ENCODE measurements around the gene RYR1.

RYR1 gene

GRCh38 chr19:38433268-38433733 is at the start of gene RYR1:
Gene RYR1 (plus strand): TSS chr19:38433691. CDS start chr19:38433830, 139 bp downstream.
- FAIRE-seq, result no peak

- FAIRE-seq, result no peak
These were observed 49.7 kb upstream of the RYR1 start for GRCh38 chr19:38383743-38384142.

DNA sequence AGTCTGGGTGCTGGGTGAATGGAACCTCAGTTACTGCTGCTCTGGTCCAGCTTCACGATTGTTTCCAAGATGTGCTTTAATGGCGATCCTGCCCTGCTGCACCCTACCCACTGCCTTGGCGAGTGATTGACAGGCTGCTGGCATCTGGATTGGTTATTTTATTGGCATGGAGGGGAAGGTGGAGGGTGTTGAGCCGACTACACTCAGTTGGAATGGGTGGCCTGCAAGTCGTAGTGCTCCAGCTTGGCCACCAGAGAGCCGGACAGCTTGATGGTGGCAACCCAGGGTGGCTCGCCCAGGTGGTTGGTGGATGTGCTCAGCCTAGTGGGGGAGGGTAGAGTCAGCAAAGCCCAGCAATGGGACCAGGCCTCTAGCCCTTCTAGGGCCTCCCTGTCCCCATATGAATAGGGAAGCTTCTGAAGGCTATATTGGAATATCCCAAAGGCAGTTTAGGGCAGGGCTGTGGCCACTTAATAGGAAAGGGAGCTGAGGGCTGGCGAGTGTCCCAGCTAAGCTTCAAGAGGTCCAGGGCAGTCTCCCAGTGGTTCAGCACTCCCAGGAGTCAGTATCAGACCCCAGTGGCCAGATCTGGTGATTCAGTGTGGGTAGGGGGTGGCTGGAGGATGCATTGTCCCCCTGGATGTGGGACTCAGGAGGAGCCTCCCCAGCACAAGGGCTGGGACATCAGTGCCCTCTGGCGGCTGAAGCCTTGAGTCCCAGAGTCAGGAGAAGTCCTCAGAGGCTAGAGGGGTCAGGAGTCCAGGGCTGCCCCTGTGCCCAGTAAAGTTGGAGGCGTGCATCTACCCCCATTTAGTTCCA is 49.1 kb upstream of the RYR1 start:
- FAIRE-seq, result no peak

DNA sequence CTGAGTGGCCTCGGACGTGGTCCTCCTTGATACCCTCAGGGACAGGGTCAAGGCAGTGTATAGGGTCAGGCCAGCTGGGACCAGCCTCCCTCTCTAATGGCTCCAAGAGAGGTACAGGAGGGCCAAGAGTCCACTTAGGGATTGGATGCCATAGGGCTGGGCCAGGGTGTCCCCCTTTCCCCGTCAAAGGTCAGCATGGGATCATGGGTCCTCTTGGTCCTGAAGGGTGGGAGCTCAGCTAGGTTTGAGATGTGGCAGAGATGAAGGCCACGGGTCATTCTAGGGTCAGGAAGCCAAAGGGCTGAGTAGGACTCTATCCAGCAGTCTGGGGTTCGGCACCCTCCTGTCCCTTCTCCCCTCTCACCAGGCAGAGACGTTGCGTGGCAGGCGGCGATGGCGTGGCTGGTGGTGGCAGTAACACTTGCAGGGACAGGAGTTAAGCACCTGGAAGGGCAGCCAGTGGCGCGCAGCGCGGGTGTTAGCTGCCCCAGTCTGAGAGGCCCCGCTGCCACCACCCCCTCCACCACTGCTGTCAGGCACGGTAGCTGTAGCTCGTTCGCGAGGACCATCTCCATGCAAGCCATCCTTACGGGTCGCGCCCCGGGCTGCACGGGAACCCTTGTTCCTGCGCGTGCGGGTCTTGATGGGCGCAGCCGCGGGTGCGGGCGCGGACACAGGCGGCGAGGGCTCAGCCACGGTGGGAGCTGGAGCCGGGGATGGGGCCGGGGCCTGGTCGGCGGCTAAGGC is 48.3 kb upstream of the RYR1 start:
- FAIRE-seq, result no peak

DNA sequence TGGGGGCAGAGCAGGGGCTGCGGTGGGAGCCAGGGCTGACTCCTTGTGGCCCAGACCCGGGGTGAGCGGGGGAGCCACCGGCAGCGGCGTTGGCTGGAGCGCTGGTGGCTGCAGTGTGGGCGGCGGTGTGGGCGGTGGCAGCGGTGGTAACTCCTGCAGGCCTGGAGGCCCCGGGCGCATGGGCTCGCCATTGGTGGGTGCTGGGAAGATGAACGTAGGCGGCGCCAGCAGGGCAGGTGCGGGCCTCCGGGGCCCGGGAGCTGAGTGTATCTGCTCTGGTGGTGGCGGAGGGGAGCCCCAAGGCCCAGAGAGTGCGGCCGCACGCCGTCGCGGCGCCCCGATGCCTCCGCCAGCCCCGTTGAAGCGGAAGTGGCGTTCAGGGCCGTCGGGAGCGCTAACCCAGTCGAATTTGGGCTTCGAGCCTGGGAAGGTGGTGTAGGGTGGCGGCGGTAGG is 47.7 kb upstream of the RYR1 start:
- no peak for FAIRE-seq

GRCh38 chr19:38386300-38386970 is 47.1 kb upstream of the RYR1 start:
- FAIRE-seq, result no peak

- FAIRE-seq, result no peak
These were observed 46.4 kb upstream of the RYR1 start for GRCh38 chr19:38386971-38387549.

DNA sequence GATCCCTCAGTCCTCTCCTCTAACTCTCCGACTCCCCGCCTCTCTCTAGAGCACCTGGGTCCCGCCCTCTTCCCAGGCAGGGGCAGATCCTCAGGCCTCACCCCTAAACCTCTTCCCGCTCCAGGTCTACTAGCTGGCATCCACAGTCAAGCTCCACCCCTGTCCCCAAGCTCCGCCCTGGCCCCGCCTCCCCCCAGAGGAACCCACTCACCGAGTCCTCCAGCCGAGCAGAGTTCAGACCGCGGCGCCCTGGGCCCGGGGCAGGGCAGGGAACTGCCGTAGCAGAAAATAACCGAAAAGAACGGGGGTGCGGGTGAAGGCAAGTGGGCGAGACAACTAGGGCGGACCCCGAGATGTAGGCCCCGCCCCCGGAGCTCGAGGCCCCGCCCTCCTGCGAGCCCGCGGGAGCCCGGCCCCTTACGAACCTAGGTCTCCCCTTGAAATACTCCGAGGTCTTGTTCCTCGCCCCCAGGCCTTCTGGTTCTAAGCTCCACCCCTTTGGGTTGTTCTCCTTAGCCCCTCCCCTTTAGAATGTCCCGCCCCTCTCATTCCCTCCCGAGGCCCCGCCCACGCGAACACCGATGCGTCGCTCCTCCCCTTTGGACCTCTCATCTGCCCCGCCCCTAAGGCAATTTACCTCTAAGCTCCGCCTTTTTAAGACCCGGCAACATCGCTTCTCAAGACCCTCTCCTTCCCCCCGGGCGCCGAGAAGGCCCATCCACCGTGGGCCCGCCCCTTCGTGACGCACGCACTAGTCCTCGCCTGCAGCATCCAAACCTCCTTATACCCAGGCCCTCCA is 45.7 kb upstream of the RYR1 start, which contains the start of gene GGN:
GGN (minus strand) TSS at position 485 of the 799 bp plus-strand sequence. CDS start 773 bp downstream, outside the sequence.
- FAIRE-seq, result no peak

- FAIRE-seq, result no peak
These were observed 45.0 kb upstream of the RYR1 start, which contains the start of gene SPRED3 for GRCh38 chr19:38388349-38389100. Gene SPRED3 (plus strand): TSS chr19:38388697. CDS start chr19:38390303, 1,606 bp downstream.

DNA sequence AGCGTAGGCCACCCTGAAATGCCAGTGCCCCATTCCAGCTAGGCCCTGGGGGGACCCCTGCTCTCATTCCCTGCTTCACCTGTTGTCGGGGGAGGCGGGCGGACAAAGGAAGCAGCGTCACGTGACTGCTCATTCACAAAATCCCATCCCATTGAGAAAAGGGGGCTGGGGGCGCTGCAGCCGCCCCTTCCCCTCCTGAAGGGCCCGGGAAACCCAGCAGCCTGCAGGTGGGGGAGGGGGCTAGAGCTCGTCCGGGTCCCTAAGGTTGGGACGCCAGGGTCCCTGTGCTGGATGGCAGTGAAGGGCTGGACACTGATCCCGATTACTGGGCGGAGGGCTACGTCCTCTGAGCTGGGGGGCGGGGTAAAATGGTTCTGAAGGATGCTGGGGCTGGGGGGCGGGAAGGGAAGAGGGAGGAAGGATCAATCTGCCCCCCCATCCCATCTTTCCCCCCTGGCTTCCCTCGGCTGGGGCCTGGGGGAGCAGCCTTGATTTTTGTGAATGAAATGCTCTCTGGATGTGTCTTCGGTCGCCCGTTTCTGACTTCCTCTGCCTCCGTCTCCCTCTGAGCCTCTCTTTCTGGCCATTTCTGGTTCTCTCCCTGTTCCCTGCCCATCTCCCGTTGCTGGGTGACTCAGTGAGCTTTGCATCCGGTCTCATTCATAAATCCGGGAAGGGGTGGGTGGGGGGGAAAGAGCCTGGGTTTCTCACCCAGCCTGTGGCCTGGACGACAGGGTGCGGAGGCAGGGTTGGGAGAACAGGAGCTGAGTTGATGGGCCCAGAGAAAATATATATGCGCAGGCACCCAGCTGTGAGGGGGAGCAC is 44.2 kb upstream of the RYR1 start:
- FAIRE-seq, result no peak

DNA sequence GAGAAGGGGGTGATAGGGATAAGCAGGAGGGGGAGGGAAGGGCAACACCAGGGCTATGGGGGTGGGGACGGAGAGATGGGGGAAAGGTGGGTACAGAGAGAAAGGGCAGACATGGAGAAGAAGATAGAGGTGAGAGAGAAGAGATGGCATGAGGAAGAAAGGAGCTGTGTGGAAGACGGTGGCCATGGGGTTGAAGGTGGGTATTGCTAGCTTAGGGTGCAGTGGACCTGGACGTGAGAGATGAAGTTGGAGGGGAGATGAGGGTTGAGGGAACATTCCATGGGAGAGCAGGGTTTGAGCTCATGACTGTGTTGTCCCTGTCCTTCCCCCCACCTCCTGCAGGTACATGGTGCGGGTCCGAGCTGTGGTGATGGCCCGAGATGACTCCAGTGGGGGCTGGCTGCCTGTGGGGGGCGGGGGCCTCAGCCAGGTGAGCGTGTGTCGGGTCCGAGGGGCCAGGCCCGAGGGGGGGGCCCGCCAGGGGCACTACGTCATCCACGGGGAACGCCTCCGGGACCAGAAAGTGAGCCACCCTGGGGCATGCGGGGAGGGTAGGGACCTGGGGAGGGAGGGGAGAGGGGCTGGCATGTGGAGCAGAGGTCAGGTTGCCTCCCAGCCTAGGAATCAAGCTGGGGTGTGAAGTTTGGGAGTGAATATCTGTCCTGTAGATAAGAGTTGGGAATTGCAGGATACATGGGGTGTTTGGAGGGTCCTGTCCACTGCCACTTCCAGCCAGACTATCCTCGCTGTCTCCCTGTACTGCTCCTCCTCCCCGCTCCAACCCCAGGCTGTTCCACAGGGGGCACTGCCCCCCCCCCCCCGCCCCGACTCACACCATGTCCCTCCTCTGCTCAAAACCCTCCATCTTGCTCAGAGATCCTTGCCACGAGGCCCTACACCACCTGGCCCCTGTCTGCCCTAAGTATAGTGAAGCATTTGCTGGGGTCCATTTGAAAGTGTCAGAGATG is 43.2 kb upstream of the RYR1 start:
- FAIRE-seq, result no peak

DNA sequence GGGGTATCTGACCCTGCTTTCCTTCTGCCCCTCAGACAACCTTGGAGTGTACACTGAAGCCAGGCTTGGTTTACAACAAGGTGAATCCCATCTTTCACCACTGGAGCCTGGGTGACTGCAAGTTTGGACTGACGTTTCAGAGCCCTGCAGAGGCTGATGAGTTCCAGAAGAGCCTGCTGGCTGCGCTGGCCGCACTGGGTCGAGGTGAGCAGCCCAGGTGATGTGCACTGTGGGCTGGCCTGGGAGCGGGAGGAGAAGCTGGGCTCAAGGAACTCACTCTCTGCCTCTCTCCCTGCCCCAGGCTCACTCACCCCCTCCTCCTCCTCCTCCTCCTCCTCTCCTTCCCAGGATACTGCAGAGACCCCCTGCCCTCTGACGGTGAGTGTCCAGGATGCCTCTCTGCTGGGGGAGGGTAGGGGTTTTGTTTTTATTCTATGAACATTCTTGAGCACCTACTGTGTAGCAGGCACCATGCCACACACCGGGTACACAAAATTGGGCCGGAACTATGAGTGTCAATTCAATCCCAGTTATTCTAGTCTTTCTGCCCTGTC is 41.5 kb upstream of the RYR1 start:
- FAIRE-seq, result no peak

GRCh38 chr19:38392707-38393308 is 40.7 kb upstream of the RYR1 start:
- no peak for FAIRE-seq

DNA sequence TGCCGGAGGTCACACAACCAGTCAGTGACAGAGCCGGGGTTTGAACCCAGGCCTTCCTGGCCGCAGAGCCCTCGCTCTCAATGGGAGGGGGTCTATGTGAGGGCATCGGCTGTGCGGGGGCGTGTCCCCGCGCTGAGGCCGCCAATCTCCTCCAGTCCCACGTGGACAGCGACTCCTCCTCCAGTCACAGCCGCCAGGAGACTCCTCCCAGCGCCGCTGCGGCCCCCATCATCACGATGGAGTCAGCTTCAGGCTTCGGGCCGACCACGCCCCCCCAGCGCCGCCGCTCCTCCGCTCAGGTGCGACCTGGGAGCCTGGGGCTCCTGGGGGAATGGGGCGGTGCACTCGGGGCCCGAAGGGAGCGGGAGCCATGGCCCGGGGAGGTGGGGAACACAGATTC is 39.0 kb upstream of the RYR1 start:
- FAIRE-seq, result no peak

DNA sequence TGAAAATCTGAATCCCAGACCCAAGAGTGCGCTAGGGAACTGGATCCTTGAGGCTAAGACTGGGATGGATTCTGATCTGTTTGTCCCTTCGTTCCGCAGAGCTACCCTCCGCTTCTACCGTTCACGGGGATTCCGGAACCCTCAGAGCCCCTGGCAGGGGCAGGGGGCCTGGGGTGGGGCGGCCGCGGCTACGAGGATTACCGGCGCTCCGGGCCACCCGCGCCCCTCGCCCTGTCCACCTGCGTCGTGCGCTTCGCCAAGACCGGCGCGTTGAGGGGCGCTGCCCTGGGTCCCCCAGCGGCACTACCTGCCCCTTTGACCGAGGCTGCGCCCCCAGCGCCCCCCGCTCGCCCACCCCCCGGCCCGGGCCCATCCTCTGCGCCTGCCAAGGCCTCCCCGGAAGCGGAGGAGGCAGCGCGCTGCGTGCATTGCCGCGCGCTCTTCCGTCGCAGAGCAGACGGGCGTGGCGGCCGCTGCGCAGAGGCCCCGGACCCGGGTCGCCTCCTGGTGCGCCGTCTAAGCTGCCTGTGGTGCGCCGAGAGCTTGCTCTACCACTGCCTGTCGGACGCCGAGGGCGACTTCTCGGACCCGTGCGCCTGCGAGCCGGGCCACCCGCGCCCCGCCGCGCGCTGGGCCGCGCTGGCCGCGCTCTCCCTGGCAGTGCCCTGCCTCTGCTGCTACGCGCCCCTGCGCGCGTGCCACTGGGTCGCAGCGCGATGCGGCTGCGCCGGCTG is 37.9 kb upstream of the RYR1 start:
- no peak for FAIRE-seq

DNA sequence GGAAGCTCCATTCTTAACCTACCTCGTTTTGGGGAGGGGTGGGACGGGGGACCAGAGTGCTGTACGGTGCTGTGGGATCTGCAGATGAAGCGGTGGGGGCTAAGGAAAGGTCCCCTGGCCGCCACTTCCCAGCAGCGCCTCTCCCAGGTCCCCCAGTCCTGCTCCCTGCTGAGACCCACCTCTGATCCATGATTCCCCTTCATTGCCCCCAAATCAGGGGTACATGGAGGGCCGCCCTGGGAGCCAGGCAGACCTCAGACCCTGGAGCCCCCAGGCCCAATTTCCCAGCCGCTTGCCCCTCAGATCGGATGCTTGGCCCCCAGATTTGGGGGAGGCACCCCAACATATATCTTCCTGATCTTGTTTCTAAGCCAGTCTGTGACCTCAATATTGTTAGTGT is 34.4 kb upstream of the RYR1 start:
- FAIRE-seq, result no peak

- FAIRE-seq, result no peak
These were observed 34.0 kb upstream of the RYR1 start for GRCh38 chr19:38399537-38399936.

All from islet of Langerhans (tissue), 1 donor.